GM19324 (cell line): ENCODE results near the gene NIM1K.
"Not testable (repeated sequence)": the region's sequence is repeated elsewhere in the genome, so short reads cannot be mapped to it uniquely, and the experiment has no call there.

Experiments used
- ATAC-seq: cut with Tn5 transposase; IDR thresholded peaks from one replicate; pipeline ENCODE4 v1.9.1; 2021; ENCODE audit warnings: mild to moderate bottlenecking, moderate library complexity; ENCODE audit not compliant: unreplicated experiment, low FRiP score

The NIM1K gene

DNA sequence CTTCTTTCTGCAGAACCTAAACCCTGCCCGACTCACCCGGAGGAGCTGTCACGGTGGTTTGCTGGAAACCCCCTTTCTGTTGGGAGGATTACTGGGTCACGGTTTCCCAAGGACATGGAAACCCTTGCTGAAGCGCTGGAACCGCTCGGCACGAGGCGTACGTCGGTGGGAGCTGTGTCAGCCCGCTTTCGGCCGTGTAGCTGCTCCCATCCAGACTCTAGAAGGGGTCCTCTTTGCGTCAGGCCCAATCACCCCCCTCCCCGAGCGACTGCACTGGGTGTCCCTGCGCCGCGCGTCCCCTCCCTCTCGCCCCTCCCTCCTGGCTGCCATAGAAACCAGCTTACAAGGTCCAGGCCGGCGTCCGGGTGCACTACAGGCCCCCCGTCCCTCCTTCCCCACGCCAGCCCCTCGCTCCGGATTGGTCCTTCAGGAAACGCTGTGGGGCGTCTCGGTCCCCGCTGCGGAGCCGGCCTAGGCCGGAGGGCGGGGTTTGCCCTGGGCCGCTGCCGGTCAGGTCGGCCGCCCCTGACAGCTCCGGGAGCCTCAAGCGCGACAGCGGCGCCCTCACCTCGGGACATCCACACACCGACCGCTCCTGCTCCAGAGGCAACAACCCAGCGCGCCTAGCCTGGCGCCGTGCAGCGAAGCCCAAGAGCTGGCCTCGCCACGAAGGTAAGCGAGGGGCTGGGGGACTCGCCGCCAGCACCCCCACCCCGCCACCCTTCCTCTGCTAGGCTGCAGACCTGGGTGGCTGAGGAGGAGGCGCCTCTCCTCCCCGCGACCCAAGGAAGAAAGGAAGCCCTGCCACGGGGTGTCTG, at the start of gene NIM1K:
Gene NIM1K (plus strand): TSS at position 486 of the 818 bp plus-strand sequence. CDS start 53,551 bp downstream, outside the sequence.
- peak; percentile 86 for ATAC-seq

DNA sequence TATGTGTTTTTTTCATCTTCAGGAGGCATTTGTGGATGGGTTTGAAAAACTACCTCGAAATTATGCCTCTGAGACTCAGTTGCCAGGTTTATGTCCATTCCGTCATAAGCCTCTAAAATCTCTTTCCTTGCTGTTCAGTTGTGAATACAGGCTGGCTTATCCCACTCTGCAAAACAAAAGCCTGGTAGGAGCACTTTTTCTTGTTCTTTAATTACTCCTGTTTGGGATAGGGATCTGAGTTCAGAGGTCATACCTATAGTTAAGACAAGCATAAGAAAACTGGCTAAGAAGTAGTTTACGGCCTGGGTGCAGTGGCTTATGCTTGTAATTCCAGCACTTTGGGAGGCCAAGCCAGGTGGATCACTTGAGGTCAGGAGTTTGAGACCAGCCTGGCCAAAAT, 47.0 kb upstream of the NIM1K start:
- no peak for ATAC-seq

DNA sequence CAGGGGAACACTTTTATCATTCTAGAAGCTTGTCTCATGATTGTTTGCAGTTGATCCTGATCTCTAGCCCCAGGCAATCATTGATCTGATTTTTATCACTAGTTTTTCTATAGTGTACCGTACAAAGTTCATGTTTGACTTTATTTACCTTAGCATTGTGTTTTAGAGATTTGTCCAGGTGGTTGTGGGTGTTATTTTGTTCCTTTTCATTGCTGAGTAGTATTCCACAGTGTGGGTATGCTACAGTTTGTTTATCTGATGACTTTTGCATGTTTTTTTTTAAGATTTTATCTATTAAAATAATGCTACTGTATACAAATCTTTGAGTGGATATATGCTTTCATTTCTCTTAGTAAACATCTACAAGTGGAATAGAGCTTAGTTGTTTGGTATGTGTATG, 45.1 kb upstream of the NIM1K start:
- no peak for ATAC-seq

DNA sequence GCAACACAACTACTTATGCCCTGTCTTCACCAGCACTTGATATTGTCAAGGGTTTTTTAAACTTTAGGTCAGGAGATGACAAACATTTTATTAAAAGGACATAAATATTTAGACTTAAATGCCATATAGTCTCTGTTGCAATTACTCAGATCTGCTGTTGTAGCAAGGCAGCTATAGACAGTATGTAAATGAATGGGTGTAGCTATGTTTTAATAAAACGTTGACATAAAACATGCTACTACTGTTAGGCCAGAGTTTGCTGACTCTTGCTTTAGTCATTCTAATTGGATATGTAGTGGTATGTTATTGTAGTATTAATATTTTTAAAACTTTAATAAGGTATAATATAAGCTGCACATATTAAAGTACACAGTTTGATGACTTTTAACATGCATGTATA, 43.6 kb upstream of the NIM1K start:
- no peak for ATAC-seq

DNA sequence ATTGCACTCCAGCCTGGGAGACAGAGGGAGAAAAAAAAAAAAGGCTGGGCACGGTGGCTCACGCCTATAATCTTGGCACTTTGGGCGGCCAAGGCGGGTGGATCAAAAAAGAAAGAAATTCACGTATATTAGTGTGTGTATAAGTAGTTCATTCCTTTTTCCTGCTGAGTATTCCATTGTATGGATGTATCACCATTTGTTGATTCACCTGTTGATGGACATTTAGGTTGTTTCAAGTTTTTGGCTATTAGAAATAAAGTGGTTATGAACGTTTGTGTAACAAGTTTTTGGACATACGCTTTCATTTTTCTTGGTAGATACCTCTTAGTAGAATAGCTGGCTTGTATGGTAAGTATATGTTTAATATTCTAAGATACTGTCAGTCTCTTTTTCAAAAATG, 42.8 kb upstream of the NIM1K start:
- ATAC-seq = no peak

DNA sequence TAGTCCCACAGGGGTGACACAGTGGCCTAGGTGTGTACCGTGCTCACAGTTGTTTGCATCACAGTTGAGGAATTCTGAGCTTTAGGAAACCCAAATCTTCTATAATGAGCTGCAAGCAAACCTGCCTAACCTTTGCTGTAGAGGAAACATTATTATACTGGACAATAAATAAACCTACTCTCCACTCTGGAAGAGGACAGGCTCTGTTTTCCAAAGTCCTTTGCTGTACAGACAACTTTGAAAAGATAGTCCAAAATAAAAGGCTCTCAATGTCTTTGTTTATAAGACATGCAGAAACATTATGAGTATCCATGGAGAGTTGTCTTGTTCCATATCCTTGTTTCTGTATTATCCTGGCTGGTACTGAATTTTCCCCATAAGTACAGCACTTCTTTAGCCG, 42.0 kb upstream of the NIM1K start:
- ATAC-seq = no peak

DNA sequence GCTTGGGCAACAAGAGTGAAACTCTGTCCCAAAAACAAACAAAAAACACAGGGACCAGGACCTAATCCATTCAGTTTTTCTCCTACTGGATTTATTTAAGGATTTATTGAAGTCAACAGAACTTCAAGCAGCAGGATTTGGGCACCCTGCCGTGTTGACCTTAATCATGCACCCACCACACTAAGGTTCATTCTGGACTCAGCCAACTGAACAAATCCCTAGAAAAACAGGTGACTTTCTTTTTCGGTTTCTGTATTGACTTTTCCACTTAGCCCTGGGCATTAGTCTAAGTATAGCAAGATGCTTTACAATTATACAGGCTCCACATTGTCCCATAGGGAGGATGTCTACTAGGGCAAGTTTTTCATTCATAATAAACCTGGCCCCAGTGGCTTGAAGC, 41.3 kb upstream of the NIM1K start:
- no peak for ATAC-seq

DNA sequence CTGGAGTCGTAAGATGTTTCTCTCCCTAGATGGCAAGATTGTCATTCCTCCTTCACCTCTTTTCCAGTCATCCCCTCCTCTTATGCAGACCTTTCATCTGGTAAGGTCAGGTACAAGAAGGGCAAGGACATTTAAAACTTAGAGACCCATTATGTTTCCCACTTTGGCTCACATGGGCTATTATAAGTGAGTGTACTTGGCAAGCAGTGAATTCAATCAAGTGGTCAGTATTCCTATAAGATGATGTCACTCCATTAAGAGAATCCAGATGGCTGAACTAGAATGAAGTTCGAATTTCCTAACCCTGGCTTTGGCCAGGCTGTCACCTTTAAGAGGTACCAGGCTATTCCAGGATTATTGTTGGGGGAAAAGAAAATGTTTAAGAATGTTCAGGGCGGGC, 39.1 kb upstream of the NIM1K start:
- ATAC-seq = no peak

DNA sequence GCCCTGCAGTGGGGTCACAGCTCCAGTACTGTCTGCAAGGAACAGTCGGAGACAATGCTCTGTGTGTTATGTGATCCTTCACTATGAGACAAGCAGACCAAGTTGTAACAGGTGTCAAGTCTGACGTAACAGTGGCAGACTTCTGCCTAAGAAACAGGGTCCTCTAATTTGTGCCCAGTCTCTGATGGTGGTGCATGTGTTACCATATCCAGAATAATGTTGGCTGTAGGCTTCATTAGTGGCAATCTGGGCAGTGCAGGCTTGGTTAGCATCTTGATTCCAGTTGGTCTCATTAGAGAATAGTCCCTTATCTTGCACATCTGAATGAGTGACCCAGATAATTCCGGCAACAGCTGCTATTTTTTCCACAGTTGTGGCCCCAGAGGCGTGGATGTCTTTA, 37.6 kb upstream of the NIM1K start:
- ATAC-seq = no peak

DNA sequence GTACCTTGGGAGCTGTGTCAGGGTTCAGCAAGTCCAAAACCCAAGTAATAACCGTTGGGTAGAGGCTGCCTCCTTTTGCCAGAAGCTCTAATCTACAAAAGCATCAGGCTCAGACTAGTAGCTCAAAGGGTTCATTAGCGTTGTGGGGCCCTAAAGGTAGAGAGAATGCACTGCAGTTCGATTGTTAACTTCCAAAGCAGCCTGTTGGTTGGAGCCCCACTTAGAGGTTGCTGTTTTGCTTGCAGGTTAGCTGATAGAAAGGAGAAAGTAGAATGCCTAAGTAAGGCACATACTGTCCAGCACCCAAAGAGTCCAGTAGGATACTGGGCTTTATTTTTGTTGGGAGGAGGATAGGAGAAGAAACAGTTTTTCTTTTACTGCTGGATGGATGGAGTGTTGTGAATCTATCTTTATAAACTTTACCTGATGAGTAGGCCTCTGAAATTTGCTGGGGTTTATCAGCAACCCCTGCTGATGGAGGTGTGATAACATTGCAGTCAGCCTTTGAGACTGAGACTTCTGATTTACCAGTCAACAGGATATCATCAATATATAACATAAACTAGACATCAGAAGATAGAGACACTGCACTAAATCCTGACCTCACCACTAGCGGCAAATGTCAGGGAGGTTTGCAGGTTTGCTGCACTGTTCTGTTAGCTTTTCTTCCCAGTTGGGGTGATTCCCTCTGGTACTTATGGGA, 36.5 kb upstream of the NIM1K start:
- no peak for ATAC-seq

DNA sequence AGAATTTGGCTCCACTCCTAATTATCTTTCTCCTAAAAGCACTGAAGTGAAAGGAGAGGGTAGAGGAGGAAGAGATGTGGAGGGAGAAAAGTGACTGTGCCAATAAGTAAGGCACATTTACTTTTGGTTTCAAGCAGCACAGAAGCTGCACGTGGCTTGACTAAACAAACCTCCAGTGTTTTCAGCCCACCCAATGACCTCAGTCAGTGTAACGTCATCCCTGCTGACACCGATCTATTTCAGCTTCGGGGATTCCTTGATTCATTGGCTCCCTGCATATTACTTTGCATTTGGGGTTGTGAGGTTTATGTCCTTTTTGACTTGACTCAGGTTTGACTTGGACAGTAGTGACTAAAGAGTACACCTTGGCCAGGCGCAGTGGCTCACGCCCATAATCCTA, 35.6 kb upstream of the NIM1K start:
- peak; percentile 64 for ATAC-seq

DNA sequence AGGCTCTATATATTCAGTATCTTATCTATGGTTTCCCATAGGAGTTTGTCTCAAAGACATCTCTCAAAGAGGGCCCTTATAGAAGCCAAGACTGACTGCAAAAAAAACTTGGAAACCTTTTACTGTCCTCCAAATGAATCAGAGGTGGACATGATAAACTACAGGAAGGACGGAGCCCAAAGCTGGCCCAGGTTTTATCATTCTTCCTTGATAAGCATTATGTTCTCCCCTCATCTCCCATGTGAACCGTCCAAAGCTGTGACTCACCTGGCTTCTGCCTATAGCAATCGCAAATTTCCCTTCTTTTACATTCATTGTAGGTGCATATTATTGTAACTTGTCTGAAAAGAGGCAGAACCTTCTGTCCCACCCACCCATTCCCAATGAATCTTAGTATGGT, 35.0 kb upstream of the NIM1K start:
- no peak for ATAC-seq

DNA sequence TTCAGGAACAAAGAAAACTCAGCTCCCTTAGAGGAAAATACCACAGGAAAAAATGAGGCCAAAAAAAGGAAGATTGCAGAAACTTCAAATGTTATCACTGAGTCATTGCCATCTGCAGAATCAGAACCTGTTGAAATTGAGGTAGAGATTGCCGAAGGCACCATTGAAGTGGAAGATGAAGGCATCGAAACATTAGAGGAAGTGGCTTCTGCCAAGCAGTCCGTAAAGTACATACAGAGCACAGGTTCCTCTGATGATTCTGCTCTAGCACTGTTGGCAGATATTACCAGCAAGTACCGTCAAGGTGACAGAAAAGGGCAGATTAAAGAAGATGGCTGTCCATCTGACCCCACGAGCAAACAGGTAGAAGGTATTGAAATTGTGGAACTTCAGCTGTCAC, 30.8 kb upstream of the NIM1K start:
- ATAC-seq = no peak

DNA sequence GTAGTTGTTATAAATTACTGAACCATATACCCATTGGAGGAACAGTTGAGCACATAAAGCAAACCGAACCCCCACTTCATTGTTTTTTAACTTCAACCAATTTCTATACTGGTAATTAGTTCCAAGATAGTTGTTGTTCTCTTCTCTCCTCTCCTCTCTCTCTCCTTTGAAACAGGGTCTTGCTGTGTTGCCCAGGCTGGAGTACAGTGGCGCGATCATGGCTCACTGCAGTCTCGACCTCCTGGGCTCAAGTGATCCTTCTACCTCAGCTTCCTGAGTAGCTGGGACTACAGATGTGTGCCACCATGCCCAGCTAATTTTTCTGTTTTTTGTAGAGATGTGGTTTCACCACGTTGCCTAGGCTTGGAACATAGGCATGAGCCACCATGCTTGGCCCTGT, 27.2 kb upstream of the NIM1K start:
- not testable (repeated sequence) for ATAC-seq

DNA sequence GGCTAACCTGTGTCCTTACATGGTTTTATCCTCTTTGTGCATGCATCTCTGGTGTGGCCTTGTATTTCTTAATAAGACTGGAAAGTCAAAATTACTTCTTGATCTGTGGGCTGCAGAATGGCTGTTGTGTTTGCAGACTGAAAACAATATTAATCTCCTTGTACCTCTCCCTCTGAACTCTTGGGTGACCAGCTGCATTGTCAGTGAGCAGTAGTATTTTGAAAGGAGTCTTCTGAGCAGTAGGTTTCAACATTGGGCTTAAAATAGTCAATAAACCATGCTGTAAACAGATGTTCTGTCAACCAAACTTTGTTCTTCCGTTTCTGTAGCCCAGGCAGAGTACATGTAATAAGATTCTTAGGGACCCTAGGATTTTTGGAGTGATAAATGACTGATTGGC, 26.7 kb upstream of the NIM1K start:
- ATAC-seq = no peak

DNA sequence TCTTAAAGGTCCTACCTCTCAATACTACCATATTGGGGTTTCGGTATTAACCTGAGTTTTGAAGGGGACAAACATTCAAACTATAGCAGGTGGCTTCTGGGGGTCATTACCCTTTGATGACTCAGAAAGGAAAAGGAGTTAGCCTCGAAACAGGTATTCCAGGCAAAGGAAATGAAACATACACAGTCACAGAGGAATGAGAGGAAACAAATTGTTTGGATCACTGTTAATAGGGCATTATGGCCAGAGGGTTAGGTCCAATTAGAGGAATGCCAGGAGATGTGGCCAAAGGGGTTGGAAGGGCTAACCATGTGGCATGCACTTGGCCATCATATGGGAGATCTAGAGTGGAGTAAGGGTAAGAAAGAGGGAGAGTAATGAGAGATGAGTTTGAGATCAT, 23.9 kb upstream of the NIM1K start:
- no peak for ATAC-seq

DNA sequence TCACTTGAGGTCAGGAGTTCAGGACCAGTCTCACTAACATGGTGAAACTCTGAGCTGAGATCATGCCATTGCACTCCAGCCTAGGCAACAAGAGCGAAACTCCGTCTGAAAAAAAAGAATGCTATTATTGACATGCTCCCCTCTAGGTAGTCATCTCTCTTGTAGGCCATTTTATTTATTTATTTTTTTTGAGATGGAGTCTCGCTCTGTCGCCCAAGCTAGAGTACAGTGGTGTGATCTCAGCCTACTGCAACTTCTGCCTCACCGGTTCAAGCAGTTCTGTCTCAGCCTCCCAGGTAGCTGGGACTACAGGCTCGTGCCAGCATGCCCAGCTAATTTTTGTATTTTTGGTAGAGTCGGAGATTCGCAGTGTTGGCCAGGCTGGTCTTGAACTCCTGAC, 20.6 kb upstream of the NIM1K start:
- no peak for ATAC-seq

DNA sequence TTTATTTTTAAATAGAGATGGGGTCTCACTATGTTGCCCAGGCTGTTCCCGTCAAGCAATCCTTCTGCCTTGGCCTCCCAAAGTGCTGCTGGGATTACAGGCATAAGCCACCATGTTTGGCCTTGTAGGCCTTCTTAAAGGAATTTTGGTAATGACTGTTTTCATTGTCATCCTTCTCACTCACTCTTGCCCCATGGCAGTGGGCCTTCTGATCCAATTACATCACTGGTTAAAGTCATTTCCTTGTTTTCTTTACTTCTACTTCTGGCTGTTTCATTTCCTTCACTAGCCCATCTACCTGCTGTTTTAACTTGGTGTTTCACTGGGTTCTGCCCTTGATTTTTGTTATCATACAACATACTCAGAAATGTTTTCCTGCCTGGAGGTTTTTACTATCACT, 20.1 kb upstream of the NIM1K start:
- no peak for ATAC-seq

DNA sequence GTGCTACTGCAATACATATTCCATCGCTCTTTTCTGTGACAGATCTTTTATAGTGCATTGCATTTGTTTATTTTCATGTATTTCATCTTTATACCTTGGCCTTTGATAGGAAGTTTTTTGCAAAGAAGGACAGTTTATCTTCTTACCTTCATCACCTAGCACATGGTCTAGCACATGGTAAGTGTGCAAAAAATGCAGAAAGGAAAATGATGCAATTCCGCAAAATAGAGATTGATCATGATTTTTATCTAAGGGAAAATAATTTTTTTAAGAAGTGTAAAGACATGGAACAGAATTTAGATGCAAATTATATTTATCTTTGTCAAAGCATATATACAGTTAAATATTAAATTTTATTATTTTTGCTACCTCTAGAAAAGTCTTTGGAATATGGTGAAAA, 19.2 kb upstream of the NIM1K start:
- ATAC-seq = no peak

DNA sequence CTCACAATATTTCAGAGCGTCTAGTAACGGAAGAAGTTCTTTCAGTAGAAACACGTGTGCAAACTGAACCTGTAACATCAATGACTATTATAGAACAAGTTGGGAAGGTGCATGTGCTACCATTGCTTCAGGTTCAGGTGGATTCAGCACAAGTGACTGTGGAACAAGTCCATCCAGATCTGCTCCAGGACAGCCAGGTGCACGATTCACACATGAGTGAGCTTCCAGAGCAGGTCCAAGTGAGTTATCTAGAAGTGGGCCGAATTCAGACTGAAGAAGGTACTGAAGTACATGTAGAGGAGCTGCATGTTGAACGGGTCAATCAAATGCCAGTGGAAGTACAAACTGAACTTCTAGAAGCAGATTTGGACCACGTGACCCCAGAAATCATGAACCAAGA, 17.4 kb upstream of the NIM1K start:
- no peak for ATAC-seq

DNA sequence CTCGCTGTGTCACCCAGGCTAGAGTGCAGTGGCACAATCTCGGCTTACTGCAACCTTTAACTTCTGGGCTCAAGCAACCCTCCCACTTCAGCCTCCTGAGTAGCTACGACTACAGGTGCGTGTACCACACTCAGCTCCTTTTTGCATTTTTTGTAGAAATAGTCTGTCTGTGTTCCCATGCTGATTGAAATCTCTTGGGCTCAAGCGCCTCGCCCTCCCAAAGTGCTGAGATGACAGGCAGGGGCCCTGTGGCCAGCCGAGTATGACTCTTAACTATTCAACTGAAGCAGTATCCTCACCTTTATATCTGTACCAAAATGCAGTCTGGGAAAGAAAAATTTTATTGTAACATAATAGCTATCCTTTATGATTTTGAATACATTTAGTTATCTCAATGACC, 12.2 kb upstream of the NIM1K start:
- ATAC-seq = no peak

DNA sequence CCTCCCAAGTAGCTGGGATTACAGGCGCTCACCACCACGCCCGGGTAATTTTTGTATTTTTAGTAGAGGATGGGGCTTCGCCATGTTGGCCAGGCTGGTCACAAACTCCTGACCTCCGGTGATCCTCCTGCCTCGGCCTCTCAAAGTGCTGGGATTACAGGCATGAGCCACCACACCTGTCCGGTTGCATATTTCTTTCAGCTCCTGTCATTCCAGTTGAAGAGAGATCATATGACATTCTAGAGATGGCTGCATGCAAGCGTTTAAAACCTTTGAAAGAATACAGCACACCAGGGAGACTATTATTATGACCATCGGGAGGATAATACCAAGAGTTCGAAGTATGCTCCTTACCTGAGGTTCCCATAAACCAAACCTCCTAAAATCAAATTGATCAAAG, 9.6 kb upstream of the NIM1K start:
- no peak for ATAC-seq
